Activated CD8-positive, alpha-beta T cell treated with anti-CD3 and anti-CD28 coated beads for 36 hours (primary cell): ENCODE measurements around the gene ARMC9. TPM values are rescaled to one million over a fixed set of nuclear protein-coding genes. Genes with fewer than 3 reads are reported as not detected.

ENCODE experiments used
- ATAC-seq: fragments of 200-7000 bp; cut with Tn5 transposase; one replicate; pipeline ENCODE4 v1.10.0; 2021; ENCODE audit warnings: mild to moderate bottlenecking, moderate library complexity
- CTCF ChIA-PET: fragments of 350-600 bp; sonication (Branson Sonifier 250); formaldehyde crosslinking; loops from one replicate; lab custom pipeline; 2021; ENCODE audit warnings: antibody characterized with exemption; lab: Charles Lee
- POLR2A ChIA-PET: fragments of 350-600 bp; sonication (Branson Sonifier 250); formaldehyde crosslinking; loops from one replicate; lab custom pipeline; 2021; ENCODE audit warnings: antibody characterized with exemption; lab: Charles Lee
- DNase-seq: peaks from one replicate; pipeline ENCODE4 v3.0.0-alpha.2; 2020
- H3K27ac Mint-ChIP-seq: one replicate; pipeline ENCODE4 v1.8.0; 2021; ENCODE audit warnings: mild to moderate bottlenecking, mixed read lengths
- H3K27me3 Mint-ChIP-seq: one replicate; pipeline ENCODE4 v1.8.0; 2021; ENCODE audit warnings: mixed read lengths
- H3K36me3 Mint-ChIP-seq: one replicate; pipeline ENCODE4 v1.8.0; 2021; ENCODE audit warnings: low read depth, mixed read lengths
- H3K4me1 Mint-ChIP-seq: one replicate; pipeline ENCODE4 v1.8.0; 2021; ENCODE audit warnings: low read depth, mixed read lengths
- H3K4me3 Mint-ChIP-seq: one replicate; pipeline ENCODE4 v1.8.0; 2021; ENCODE audit warnings: mild to moderate bottlenecking, moderate library complexity, mixed read lengths
- H3K9me3 Mint-ChIP-seq: one replicate; pipeline ENCODE4 v1.8.0; 2021; ENCODE audit warnings: mixed read lengths
- CTCF ChIP-seq: fragments of 200-600 bp; IDR thresholded peaks from one replicate; pipeline ENCODE4 v1.8.0; 2022; ENCODE audit warnings: antibody characterized with exemption, mild to moderate bottlenecking
- intact Hi-C: fragments of 100-400 bp; cut with micrococcal nuclease; formaldehyde crosslinking; loops from one replicate; pipeline ENCODE4 v1.10.0; 2022
- total RNA-seq, 2 experiments: library from RNA; stranded (reverse); gene quantifications; one replicate each; pipeline ENCODE4 v1.2.3, GENCODE V29; 2021

Gene ARMC9
- total RNA-seq, 2 experiments from 2014 or later = 2.0 to 2.2 TPM

- Mint-ChIP-seq H3K27me3 (no peaks in the 10 kb centered on the region), H3K4me3 (no peak overlapping the region), H3K36me3 (no peaks in the 10 kb centered on the region), H3K9me3 (no peaks in the 10 kb centered on the region), H3K27ac (no peak overlapping the region), H3K4me1 (no peaks in the 10 kb centered on the region)
- intact Hi-C loops = no loop called here
- ATAC-seq (no peak), DNase-seq (no peak)
- ChIA-PET CTCF (interaction anchor here (0.6 to 1.1 kb wide), 2 partner anchors 59 to 472 kb away, joined by 3 to 4 read pairs; no protein-coding TSS in a partner anchor), POLR2A (no interaction called here)
- TF ChIP-seq CTCF = no peak
Observed at GRCh38 chr2:231286964-231287363, 88.5 kb downstream of the ARMC9 start.

DNA sequence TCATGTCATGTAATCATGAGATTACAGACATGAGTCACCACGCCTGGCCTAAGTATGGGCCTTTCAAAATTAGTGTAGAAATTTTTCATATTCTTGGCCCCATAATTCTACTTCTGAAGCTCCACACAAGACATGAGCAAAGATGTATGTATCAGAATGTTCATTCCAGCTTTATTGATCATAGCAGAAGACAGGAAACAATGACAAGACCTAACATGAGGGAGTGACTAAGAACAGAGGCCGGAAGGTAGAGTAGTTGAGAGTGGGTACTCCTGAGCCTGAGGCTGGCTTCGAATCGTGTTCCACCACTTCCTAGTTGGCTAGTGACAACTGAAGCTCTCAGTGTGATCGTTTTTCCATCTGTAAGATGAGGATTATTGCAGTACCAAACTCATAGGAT lies 89.3 kb downstream of the ARMC9 start:
- ChIA-PET POLR2A (no interaction called here), CTCF (interaction anchor here (1.1 to 1.2 kb wide), 2 partner anchors 16 to 60 kb away, joined by 3 to 4 read pairs; no protein-coding TSS in a partner anchor)
- no peaks in the 10 kb centered on the region for H3K36me3 Mint-ChIP-seq
- H3K4me1 Mint-ChIP-seq = no peaks in the 10 kb centered on the region
- H3K9me3 Mint-ChIP-seq = no peaks in the 10 kb centered on the region
- intact Hi-C loops = no loop called here
- no peak overlapping the region for H3K27ac Mint-ChIP-seq
- H3K4me3 Mint-ChIP-seq = no peak overlapping the region
- no peak for TF ChIP-seq CTCF
- DNase-seq (no peak), ATAC-seq (no peak)
- no peaks in the 10 kb centered on the region for H3K27me3 Mint-ChIP-seq

DNA sequence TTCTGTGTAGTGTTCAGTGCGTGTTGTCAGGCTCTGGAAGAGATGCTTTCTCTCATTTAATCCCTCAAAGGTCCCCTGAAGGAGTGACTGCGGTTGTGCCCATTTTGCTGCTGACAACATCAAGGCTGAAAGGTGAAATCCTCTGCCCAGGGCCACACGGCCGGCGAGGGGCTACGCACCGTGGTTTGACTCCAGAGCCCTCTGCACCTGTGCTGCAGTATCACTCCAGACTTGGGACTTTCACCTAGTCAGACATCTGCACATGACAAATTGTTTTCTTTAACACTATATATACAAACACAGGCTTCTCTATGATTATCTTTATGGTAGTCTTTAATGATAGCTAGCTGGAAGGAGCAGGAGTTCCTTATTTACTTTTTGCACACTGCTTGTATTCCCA lies 90.2 kb downstream of the ARMC9 start:
- H3K27ac Mint-ChIP-seq = no peak overlapping the region

GRCh38 chr2:231290321-231291015 lies 92.0 kb downstream of the ARMC9 start:
- intact Hi-C loops = loop anchor here (10.0 kb wide), 1 partner anchor 124 kb away; no protein-coding TSS in a partner anchor
- DNase-seq (no peak), ATAC-seq (no peak)
- H3K4me3 Mint-ChIP-seq = no peak overlapping the region
- H3K27ac Mint-ChIP-seq = no peak overlapping the region
- H3K4me1 Mint-ChIP-seq = no peaks in the 10 kb centered on the region
- H3K9me3 Mint-ChIP-seq = no peaks in the 10 kb centered on the region
- no peak for TF ChIP-seq CTCF
- H3K36me3 Mint-ChIP-seq = no peaks in the 10 kb centered on the region
- no peaks in the 10 kb centered on the region for H3K27me3 Mint-ChIP-seq
- CTCF ChIA-PET = interaction anchor here (1.6 kb wide), 1 partner anchor 122 kb away, joined by 4 read pairs; no protein-coding TSS in a partner anchor
- POLR2A ChIA-PET = no interaction called here

More for the DNA sequence above, 90.2 kb downstream of the ARMC9 start:
- Mint-ChIP-seq H3K4me1 (no peaks in the 10 kb centered on the region), H3K9me3 (no peaks in the 10 kb centered on the region), H3K27me3 (no peaks in the 10 kb centered on the region), H3K36me3 (no peaks in the 10 kb centered on the region), H3K4me3 (no peak overlapping the region)
- ATAC-seq (no peak), DNase-seq (no peak)
- intact Hi-C loops = no loop called here
- TF ChIP-seq CTCF = no peak
- ChIA-PET CTCF (no interaction called here), POLR2A (no interaction called here)

DNA sequence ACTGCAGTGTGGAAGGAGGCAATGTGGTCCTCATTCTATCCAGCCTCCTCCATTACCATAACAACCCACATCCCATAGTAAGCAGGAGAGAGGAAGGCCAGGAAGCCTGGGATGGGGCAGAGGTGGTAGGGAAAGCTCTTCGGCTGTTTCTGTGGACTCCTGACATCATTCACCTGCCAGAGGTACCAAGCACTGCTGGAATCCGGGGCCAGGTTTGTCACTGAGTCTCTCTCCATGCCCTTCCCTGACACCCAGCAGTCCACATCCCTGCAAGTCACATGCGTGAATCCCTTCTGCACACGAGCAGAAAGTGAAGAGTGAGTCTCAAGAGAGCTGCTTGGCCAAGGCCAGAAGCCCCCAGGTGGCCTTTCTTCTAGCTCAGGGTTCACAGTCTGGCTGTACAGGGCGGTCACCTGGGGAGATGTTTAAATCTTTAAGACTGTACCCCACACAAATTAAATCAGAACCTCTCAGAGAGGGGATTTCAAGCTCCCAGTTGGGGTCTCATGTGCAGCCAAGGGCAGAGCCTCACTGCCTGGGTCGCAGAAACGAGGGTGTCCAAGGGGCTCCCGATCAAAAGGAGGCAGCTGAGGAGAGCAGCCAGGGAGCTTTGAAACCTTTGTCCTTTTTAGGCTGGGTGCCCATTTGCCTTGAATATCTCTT lies 94.2 kb downstream of the ARMC9 start:
- TF ChIP-seq CTCF = no peak
- no peak for ATAC-seq
- ChIA-PET POLR2A (no interaction called here), CTCF (interaction anchor here (0.9 kb wide), 1 partner anchor 64 kb away, joined by 3 read pairs; no protein-coding TSS in a partner anchor)
- DNase-seq = no peak
- intact Hi-C loops = loop anchor here (10.0 kb wide), 1 partner anchor 122 kb away; no protein-coding TSS in a partner anchor
- H3K4me1 Mint-ChIP-seq = no peaks in the 10 kb centered on the region
- no peak overlapping the region for H3K27ac Mint-ChIP-seq
- no peaks in the 10 kb centered on the region for H3K36me3 Mint-ChIP-seq
- H3K4me3 Mint-ChIP-seq = no peak overlapping the region
- H3K27me3 Mint-ChIP-seq = no peaks in the 10 kb centered on the region
- H3K9me3 Mint-ChIP-seq = no peaks in the 10 kb centered on the region
